GM18870 (cell line): ENCODE results near the gene PEX11B.

Experiments
- ATAC-seq: cut with Tn5 transposase; IDR thresholded peaks from one replicate; pipeline ENCODE4 v1.9.1; 2021; ENCODE audit warnings: moderate library complexity; ENCODE audit not compliant: unreplicated experiment

Gene PEX11B

GRCh38 chr1:145871994-145872924 lies 46.3 kb downstream of the PEX11B start:
- no peak for ATAC-seq

DNA sequence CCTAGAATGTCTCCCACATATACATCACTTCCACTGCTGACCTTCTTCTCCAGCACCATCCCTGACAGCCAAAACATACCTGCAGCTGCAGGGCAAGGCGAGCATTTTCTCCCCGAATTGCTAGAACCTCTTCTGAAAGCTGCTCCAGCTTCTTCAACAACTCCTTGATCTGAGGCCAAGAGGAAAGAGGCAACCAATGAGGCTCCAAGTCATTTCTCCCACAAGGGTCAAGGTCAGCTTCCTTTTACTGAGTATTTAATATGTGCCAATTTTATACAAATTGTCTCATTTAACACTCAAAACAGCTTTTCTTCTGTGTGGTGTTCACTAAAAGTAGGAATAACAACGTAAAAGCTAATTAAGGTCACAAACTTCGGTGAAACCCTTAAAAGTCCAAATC lies 50.3 kb downstream of the PEX11B start:
- ATAC-seq: no peak

GRCh38 chr1:145863282-145864018 lies 55.1 kb downstream of the PEX11B start:
- no peak for ATAC-seq
